Stimulated activated naive CD8-positive, alpha-beta T cell treated with anti-CD3 and anti-CD28 coated beads, Interleukin-15, Interleukin-2, amounts not matched to agents 100 ng/mL and 50 ng/mL, for 24 hours (primary cell): ENCODE measurements around the gene NCAM1.

Source experiments
- H3K27ac Mint-ChIP-seq: one replicate; pipeline ENCODE4 v1.8.0; 2021; ENCODE audit warnings: mild to moderate bottlenecking, mixed read lengths
- H3K27me3 Mint-ChIP-seq: one replicate; pipeline ENCODE4 v1.8.0; 2021; ENCODE audit warnings: mixed read lengths
- H3K36me3 Mint-ChIP-seq: one replicate; pipeline ENCODE4 v1.8.0; 2021; ENCODE audit warnings: low read depth, mixed read lengths
- H3K4me1 Mint-ChIP-seq: one replicate; pipeline ENCODE4 v1.8.0; 2021; ENCODE audit warnings: low read depth, mixed read lengths
- H3K4me3 Mint-ChIP-seq: one replicate; pipeline ENCODE4 v1.8.0; 2021; ENCODE audit warnings: mild to moderate bottlenecking, mixed read lengths
- H3K9me3 Mint-ChIP-seq: one replicate; pipeline ENCODE4 v1.8.0; 2021; ENCODE audit warnings: mixed read lengths

NCAM1 gene

DNA sequence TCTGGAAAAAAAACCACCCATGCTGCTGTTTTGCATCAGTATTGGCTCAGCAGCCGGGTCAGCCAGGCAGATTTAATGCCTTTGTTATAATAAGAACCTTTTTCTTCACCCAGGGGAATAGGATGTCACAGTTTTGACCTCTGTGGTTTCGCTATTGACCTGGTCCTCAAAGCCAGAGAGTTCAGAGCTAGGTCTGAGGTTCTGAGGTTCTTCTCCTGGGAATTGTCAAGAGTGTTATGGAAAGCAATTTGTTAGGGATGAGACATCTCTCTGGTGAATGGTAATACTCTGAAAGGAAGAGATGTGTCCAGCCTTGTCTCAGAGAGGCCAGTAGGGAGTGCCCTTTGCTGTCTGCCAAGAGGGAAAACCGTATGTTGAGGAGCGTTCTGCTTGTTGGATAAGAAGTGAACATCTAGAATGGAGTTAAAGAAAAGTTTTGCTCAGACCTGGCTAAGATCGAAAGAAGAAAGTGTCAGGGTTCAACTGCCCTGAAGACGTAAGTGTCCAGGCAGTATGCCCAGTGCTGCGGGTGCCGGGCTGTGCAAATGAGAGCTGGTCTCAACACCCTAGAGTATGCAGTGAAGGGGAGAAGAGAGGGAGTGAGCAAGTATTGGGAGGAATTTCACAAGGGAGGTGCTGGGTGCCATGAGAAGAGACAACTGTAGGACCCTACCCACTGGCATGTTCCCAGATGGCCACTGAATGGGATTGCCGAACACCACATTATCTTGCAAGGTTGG is 202.2 kb downstream of the NCAM1 start:
- no peak overlapping the region for H3K4me3 Mint-ChIP-seq
- no peaks in the 10 kb centered on the region for H3K4me1 Mint-ChIP-seq
- peaks cover 4% of the 10 kb centered on the region for H3K27me3 Mint-ChIP-seq
- H3K27ac Mint-ChIP-seq: no peak overlapping the region
- H3K36me3 Mint-ChIP-seq: no peaks in the 10 kb centered on the region
- no peaks in the 10 kb centered on the region for H3K9me3 Mint-ChIP-seq

DNA sequence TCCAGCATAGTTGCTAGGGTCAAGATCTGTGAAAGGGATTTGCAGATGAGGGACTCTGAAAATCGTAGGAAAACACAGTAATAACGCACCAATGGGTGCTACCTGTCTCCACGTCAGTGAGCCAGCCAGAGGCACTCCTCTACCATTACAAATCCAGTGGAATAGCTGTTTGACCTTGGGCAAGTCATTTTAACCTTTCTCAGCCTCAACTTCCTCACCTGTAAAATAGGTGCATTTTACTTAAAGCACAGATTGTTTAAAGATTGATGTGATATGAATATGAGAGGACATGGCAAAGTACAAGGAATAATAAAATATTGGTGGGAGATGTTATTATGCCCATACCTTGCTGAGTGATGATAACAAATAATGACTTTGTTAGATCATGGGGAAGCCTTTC is 205.1 kb downstream of the NCAM1 start:
- Mint-ChIP-seq H3K36me3 (no peaks in the 10 kb centered on the region), H3K27me3 (peaks cover 4% of the 10 kb centered on the region), H3K27ac (no peak overlapping the region), H3K4me1 (no peaks in the 10 kb centered on the region), H3K9me3 (no peaks in the 10 kb centered on the region), H3K4me3 (no peak overlapping the region)

DNA sequence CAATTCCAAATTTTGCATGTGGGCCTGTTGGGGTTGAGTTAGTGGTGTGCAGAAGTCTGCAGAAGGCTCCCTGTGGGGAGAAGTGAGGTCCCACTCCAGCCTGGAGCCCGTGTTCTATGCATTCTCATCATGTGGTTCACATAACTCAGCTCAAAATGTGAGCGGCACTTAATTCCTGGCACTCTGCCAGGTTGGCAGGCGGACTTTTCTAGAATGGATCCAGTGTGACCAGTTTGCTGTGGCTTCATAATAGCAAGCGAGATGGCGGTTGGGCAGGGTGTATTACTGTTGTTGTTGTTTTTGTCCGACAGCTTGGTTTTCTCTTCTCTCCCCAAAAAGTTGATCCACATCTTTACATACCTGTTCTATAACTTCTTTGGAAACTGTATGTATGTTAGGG is 206.4 kb downstream of the NCAM1 start:
- Mint-ChIP-seq H3K36me3 (no peaks in the 10 kb centered on the region), H3K4me1 (no peaks in the 10 kb centered on the region), H3K27me3 (peaks cover 3% of the 10 kb centered on the region), H3K4me3 (no peak overlapping the region), H3K27ac (no peak overlapping the region), H3K9me3 (no peaks in the 10 kb centered on the region)

DNA sequence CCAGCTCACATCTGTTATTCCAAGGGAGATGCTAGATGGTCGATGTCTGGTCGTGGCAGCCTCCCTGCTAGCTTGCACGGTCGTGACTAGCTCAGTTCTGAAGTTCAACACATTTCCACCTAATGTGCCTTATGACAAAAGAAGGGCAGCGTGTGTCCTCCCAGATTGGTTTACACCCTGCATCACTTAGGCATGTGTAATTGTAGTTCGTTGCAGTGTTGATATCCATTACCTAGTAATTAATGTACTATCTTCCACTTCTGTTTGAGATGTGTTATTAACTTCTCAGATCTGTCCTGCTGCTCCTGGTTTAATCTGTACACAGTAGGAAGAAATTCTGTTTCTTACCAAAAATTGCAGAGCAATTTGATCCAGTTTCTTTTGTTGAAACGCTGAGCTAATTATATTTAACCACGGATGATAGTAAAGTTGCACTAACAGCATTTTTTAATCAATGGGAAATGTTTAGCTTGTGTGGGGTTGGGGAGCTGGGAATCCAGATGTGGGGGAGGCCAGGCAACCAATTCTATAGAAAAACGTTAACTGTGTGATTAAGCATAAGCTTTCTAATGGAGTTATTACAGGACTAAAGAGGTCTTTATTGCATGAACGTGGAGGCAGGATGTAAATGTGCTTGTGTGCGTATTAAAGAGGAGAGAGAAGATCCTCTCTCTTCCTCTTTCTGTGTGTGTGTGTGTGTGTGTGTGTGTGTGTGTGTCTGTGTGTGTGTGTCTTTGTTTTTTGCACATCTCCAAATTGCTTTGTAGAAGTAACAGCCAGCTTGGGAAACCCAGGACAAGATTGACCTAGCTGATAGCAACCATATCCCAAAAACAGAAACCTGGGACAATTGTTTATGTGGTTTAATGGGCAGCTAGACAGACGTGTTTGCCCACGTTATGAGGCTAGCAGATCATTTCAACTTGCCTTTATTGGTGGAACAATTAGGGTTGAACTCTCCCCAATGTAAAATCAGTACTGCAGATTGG is 207.4 kb downstream of the NCAM1 start:
- Mint-ChIP-seq H3K27me3 (no peaks in the 10 kb centered on the region), H3K4me1 (no peaks in the 10 kb centered on the region), H3K9me3 (no peaks in the 10 kb centered on the region), H3K27ac (no peak overlapping the region), H3K4me3 (no peak overlapping the region), H3K36me3 (no peaks in the 10 kb centered on the region)

DNA sequence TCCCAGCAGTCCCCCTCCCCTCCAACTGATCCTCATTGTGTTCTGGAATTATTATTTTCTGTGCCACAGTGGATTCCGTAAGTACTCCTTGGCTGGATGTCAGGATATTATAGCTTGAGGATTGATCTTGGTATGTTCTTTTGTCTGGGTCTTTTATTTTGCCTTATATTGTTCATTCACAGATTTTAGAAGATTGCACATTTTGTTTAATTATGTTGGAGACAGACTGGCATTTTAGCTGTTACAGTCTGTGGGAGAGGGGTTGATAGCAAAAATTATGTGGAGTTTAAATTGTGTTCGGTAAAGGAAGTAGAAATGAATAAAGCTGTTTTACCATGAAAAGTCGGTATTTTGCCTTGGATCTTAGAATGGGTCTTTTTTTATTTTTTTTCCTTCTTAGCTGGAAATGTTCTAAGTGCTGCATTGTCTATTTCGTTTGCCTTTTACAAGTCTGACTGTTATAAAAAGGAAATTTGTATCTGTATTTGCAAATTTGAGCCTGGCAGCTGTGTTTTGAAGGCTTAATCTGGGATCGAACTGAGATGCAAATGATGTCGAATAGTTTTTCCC is 211.2 kb downstream of the NCAM1 start:
- Mint-ChIP-seq H3K9me3 (no peaks in the 10 kb centered on the region), H3K27me3 (no peaks in the 10 kb centered on the region), H3K36me3 (no peaks in the 10 kb centered on the region), H3K27ac (no peak overlapping the region), H3K4me1 (no peaks in the 10 kb centered on the region), H3K4me3 (no peak overlapping the region)

- H3K9me3 Mint-ChIP-seq: no peaks in the 10 kb centered on the region
- H3K4me3 Mint-ChIP-seq: no peak overlapping the region
- H3K4me1 Mint-ChIP-seq: no peaks in the 10 kb centered on the region
- peaks cover 6% of the 10 kb centered on the region for H3K27me3 Mint-ChIP-seq
- no peaks in the 10 kb centered on the region for H3K36me3 Mint-ChIP-seq
- H3K27ac Mint-ChIP-seq: no peak overlapping the region
Observed at GRCh38 chr11:113173126-113173525, 211.9 kb downstream of the NCAM1 start.

DNA sequence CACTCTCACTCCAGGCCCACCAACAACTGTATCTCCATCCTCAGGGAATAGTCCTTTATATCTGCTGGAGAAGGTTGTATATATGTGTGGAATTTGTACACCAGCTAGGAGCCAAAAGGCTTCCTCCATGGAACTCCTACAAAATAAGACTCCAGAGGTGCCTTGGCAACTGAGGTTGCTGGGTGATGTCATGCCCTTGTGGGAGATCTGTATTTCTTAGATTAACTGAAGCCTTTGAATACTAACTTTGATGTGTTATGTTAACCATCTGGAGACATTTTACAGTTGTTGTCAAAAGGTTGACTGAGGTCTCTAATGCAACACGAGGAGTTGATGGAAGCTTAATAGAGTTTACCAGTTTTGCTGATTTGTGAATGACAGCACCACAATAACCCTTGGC is 213.7 kb downstream of the NCAM1 start:
- no peak overlapping the region for H3K4me3 Mint-ChIP-seq
- peaks cover 13% of the 10 kb centered on the region for H3K27me3 Mint-ChIP-seq
- H3K27ac Mint-ChIP-seq: no peak overlapping the region
- no peaks in the 10 kb centered on the region for H3K4me1 Mint-ChIP-seq
- no peaks in the 10 kb centered on the region for H3K36me3 Mint-ChIP-seq
- no peaks in the 10 kb centered on the region for H3K9me3 Mint-ChIP-seq

DNA sequence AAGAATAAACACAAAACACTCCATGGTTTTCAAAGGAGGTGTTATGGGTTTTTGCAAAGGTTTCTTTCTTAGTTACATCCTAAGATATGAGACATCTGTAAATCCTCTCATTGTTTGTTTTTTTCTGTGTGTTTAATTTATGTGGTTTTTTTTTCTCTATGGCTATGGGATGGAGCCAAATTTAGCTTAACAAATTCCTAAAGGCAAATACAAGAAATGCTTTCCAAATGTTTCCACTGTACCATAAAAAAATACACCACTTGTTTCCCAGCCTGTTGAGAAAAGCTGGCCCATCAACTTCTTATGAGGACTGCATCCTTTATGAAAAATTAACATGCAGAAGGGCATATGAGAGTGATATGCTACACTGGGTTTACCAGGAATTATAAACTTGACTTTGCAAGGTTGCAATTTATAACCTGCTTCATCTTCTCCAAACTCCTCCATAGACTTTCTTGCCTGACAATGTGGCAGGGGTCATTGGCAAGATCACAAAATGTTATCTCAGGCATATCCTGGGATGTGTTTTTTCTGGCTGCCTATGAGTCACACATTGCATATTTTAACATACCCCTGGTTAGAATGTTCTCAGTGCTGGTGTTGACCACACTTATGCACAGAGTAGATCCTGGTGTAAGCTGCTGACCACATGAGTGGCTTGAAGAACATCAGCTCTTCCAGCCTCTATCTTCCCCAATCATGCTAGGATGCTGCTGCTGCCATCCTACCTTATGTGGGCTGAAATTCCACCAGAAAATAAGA is 215.6 kb downstream of the NCAM1 start:
- H3K27me3 Mint-ChIP-seq: peaks cover 16% of the 10 kb centered on the region
- H3K27ac Mint-ChIP-seq: no peak overlapping the region
- H3K9me3 Mint-ChIP-seq: no peaks in the 10 kb centered on the region
- no peaks in the 10 kb centered on the region for H3K36me3 Mint-ChIP-seq
- H3K4me1 Mint-ChIP-seq: no peaks in the 10 kb centered on the region
- H3K4me3 Mint-ChIP-seq: no peak overlapping the region

GRCh38 chr11:113177671-113178070 is 216.5 kb downstream of the NCAM1 start:
- Mint-ChIP-seq H3K36me3 (no peaks in the 10 kb centered on the region), H3K4me1 (no peaks in the 10 kb centered on the region), H3K4me3 (no peak overlapping the region), H3K9me3 (no peaks in the 10 kb centered on the region), H3K27ac (no peak overlapping the region), H3K27me3 (peaks cover 16% of the 10 kb centered on the region)

DNA sequence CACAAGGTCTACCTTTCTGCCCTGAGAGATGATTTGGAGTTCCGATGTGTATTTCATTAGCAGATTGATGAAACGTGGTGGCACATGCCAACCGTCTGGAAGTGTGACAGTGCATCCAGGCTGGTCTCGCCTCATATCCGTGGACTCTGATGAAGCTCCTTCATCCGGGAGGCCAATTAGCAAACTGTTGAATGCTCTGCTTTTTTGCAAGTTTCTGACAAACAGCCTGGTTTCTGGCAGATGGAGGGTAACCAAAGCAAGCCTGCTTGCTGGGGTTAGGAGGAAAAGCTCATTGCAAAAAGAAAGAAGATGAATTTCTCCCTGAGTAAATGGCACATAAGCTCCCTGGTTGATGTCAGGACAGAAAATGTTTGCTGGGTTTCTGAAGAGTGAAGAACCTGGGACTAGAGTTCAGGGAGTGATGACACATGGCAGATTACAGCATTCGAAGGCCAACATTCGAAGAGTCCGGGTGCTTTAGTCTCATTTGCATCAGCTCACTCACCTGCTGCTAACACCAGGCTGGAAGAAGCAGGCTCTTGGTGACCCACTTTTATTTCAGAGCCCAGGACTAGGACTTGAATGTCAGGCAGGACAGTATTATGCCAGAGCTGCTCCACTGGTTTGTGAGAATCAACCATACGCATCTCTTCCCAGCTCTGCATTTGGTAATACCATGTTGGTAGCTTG is 217.3 kb downstream of the NCAM1 start:
- no peaks in the 10 kb centered on the region for H3K4me1 Mint-ChIP-seq
- no peak overlapping the region for H3K4me3 Mint-ChIP-seq
- no peak overlapping the region for H3K27ac Mint-ChIP-seq
- peaks cover 16% of the 10 kb centered on the region for H3K27me3 Mint-ChIP-seq
- H3K36me3 Mint-ChIP-seq: no peaks in the 10 kb centered on the region
- no peaks in the 10 kb centered on the region for H3K9me3 Mint-ChIP-seq

GRCh38 chr11:113179181-113179704 is 218.0 kb downstream of the NCAM1 start:
- Mint-ChIP-seq H3K4me1 (no peaks in the 10 kb centered on the region), H3K36me3 (no peaks in the 10 kb centered on the region), H3K27ac (no peak overlapping the region), H3K27me3 (peaks cover 16% of the 10 kb centered on the region), H3K4me3 (no peak overlapping the region), H3K9me3 (no peaks in the 10 kb centered on the region)

- no peaks in the 10 kb centered on the region for H3K4me1 Mint-ChIP-seq
- H3K36me3 Mint-ChIP-seq: no peaks in the 10 kb centered on the region
- H3K4me3 Mint-ChIP-seq: no peak overlapping the region
- no peaks in the 10 kb centered on the region for H3K9me3 Mint-ChIP-seq
- H3K27ac Mint-ChIP-seq: no peak overlapping the region
- peaks cover 16% of the 10 kb centered on the region for H3K27me3 Mint-ChIP-seq
Observed at GRCh38 chr11:113181094-113181493, 219.9 kb downstream of the NCAM1 start.

DNA sequence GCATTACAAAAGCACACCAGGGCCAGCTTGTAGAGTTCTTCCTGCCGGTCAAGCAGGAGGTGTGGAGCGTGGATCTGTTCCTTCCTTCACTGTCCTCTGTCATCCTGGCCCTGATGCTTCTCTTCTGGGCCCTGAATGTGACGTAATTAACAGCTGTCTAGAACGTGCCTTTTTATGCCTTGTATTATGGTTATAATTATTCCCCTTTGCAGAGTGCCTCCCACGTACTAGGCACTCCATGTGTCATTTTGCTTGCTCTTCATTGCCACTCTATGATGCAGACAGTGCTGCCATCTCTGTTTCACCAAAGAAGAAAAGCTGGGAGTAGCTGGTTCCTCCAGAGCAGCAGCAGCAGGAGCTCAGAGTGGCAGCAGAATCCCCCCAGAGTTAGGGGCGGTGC is 221.1 kb downstream of the NCAM1 start:
- H3K27ac Mint-ChIP-seq: no peak overlapping the region
- no peak overlapping the region for H3K4me3 Mint-ChIP-seq
- H3K36me3 Mint-ChIP-seq: no peaks in the 10 kb centered on the region
- peaks cover 16% of the 10 kb centered on the region for H3K27me3 Mint-ChIP-seq
- no peaks in the 10 kb centered on the region for H3K9me3 Mint-ChIP-seq
- H3K4me1 Mint-ChIP-seq: no peaks in the 10 kb centered on the region

DNA sequence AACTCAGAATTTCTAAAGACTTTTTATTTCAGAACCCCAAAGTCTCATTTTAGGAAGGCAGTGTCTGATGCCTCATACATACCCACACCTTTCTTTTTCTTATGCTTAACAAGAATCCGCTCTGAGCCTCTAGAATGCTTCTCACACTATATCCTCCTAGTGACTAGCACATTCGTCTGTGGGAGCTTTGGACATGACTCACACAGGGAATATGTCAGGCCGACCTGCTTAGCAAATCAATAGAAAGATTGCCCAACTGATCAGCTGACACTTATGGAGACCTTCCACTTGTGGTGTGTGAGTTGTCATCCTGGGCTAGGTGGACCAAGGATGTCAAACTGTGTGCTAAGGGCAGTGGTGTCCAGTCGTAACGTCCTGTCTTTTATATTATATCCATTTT is 223.3 kb downstream of the NCAM1 start:
- H3K27ac Mint-ChIP-seq: no peak overlapping the region
- H3K36me3 Mint-ChIP-seq: no peaks in the 10 kb centered on the region
- H3K27me3 Mint-ChIP-seq: peaks cover 5% of the 10 kb centered on the region
- H3K4me3 Mint-ChIP-seq: no peak overlapping the region
- no peaks in the 10 kb centered on the region for H3K9me3 Mint-ChIP-seq
- no peaks in the 10 kb centered on the region for H3K4me1 Mint-ChIP-seq
